Tibial artery (tissue), 4 donors: Measurements from ENCODE around the gene PCDH17.

ENCODE experiments used
- DNase-seq, 2 donors: peaks; one replicate each; pipeline ENCODE4 v3.0.0-alpha.2; 2019
- H3K27ac ChIP-seq, 2 donors: fragments of 200-600 bp; sonication (generic) in 1 of 2; 1 replicate in 1 of 2; 2 replicates in 1 of 2; pipeline ENCODE4 v1.5.1; 2018 to 2019; ENCODE audit warnings: mild to moderate bottlenecking in 1 of 2
- H3K27me3 ChIP-seq, 2 donors: fragments of 200-600 bp; sonication (generic) in 1 of 2; one replicate each; pipeline versions ENCODE4 v1.5.1 to v1.6.0; 2016 to 2019
- H3K36me3 ChIP-seq, 3 donors: fragments of 200-600 bp; sonication (generic) in 2 of 3; one replicate each; pipeline ENCODE4 v1.5.1; 2016 to 2019; ENCODE audit warnings: mild to moderate bottlenecking in 2 of 3
- H3K4me1 ChIP-seq, 4 donors: fragments of 200-600 bp; sonication (generic) in 2 of 4; 1 replicate in 3 of 4; 2 replicates in 1 of 4; pipeline ENCODE4 v1.5.1; 2016 to 2019
- H3K4me3 ChIP-seq, 2 donors: fragments of 200-600 bp; sonication (generic) in 1 of 2; 1 replicate in 1 of 2; 2 replicates in 1 of 2; pipeline ENCODE4 v1.5.1; 2018 to 2019; ENCODE audit warnings: mild to moderate bottlenecking in 2 of 2
- H3K9me3 ChIP-seq, 3 donors: fragments of 200-600 bp; sonication (generic) in 1 of 3; one replicate each; pipeline ENCODE4 v1.5.1; 2016 to 2019
- intact Hi-C: fragments of 100-400 bp; cut with DNase I; formaldehyde crosslinking; loops from one replicate; pipeline ENCODE4 v1.15.0; 2023; ENCODE audit warnings: low total_unique reads
- TF ChIP-seq, protein P1 (sequence below), 2 experiments: fragments of 200-600 bp in 1 of 2; fragments of 450-650 bp in 1 of 2; IDR thresholded peaks; one replicate each; pipeline ENCODE4 v1.5.1; 2017 to 2019; ENCODE audit warnings: antibody characterized with exemption in 2 of 2, mild to moderate bottlenecking in 1 of 2, moderate library complexity in 1 of 2

PCDH17 gene

DNA sequence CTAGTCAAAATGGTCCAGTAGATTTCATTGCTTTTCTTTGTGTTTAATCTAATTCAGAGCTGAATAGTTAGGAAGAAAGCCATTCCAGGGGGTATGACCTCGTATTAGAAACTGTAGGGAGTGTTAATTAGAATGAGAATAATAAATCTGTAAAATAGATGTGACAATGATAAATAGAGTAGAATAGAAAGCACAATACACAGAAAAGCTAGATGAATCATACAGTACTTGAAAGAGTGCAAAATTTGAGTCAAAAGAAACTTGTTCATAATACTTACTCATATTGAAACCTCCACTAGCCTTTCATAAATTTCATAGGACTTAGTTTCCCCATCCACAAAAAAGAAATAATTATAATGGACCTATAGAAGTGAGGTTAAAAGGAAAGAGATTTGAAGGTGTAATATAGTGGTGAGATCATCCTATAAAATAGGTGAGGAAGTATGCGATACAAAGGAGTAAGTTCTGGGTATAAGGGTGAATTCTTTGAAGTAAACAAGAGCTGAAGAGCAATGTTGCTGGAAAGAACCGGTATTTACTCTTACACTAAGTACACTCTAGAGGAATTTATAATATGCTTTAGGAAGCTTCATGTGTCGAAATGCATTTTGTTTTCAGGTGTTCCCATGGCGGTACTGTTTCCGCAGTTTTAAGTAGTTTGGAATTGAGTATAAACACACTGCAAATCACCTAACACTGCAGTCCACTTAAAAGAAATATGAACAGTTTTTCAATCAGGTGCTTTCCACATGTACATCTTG is 21.9 kb downstream of the PCDH17 start:
- intact Hi-C loops, result no loop called here
- Histone ChIP-seq H3K27ac (no peak overlapping the region), H3K27me3 (no peaks in the 10 kb centered on the region), H3K9me3 (no peaks in the 10 kb centered on the region), H3K4me3 (no peak overlapping the region), H3K4me1 (no peaks in the 10 kb centered on the region), H3K36me3 (no peaks in the 10 kb centered on the region)
- no peak for DNase-seq
- TF ChIP-seq, protein P1, sequence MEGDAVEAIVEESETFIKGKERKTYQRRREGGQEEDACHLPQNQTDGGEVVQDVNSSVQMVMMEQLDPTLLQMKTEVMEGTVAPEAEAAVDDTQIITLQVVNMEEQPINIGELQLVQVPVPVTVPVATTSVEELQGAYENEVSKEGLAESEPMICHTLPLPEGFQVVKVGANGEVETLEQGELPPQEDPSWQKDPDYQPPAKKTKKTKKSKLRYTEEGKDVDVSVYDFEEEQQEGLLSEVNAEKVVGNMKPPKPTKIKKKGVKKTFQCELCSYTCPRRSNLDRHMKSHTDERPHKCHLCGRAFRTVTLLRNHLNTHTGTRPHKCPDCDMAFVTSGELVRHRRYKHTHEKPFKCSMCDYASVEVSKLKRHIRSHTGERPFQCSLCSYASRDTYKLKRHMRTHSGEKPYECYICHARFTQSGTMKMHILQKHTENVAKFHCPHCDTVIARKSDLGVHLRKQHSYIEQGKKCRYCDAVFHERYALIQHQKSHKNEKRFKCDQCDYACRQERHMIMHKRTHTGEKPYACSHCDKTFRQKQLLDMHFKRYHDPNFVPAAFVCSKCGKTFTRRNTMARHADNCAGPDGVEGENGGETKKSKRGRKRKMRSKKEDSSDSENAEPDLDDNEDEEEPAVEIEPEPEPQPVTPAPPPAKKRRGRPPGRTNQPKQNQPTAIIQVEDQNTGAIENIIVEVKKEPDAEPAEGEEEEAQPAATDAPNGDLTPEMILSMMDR (IDR thresholded peaks at IDR 0.05), result no peak

DNA sequence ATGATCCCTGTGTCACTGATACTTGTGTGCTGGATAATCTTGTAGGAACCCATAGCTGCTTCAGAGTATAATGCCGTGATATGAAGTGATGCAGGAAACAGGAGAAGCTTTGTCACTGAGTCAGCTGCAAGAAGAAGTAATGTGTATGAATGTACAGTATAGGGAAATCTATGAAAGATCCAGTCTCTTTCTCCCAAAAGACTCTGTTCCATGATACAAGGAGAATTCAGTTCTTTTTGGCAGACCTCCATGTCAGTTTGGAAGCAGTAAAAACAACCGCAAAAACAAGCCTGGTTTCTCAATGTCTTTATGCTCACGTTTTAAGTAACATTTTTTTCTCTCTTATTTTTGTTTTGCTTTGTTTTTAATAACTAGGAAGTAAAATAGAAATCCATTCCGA is 33.9 kb downstream of the PCDH17 start:
- H3K9me3 ChIP-seq, result no peaks in the 10 kb centered on the region
- DNase-seq, result no peak
- intact Hi-C loops, result no loop called here
- no peaks in the 10 kb centered on the region for H3K4me1 ChIP-seq
- H3K4me3 ChIP-seq, result no peak overlapping the region
- no peak overlapping the region for H3K27ac ChIP-seq
- TF ChIP-seq, protein P1 (IDR thresholded peaks at IDR 0.05), result no peak
- H3K36me3 ChIP-seq, result no peaks in the 10 kb centered on the region
- H3K27me3 ChIP-seq, result no peaks in the 10 kb centered on the region

DNA sequence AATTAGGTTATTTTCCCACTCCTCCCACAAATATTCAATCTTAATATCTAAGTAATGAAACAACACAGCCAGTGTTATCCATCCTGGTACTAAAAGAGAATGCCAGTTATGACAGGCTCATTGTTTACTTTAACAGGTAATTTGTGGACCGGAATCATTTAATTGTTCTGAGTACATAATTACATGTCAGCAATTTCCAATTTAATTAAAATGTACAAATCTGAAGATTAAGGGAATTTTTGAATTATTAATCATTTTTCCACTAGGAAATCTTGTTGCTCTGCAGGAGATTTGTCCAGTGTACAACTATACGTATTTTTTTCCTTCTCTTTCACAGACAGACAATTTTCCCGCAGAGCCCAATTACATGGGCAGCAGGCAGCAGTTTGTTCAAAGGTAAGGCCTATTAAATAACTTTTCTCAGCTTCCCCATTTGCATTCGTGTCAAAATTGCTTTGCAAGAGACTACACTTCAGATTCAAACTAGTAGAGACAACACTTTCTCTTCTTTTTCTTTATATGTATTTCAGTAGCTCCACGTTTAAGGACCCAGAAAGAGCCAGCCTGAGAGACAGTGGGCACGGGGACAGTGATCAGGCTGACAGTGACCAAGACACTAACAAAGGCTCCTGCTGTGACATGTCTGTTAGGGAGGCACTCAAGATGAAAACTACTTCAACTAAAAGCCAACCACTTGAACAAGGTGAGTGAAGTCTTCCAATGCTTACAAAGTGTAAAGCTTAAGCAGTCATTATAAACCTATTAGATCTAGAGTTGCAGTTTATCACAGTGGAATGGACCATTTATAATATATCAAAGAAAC is 34.8 kb downstream of the PCDH17 start:
- intact Hi-C loops, result no loop called here
- H3K27ac ChIP-seq, result no peak overlapping the region

DNA sequence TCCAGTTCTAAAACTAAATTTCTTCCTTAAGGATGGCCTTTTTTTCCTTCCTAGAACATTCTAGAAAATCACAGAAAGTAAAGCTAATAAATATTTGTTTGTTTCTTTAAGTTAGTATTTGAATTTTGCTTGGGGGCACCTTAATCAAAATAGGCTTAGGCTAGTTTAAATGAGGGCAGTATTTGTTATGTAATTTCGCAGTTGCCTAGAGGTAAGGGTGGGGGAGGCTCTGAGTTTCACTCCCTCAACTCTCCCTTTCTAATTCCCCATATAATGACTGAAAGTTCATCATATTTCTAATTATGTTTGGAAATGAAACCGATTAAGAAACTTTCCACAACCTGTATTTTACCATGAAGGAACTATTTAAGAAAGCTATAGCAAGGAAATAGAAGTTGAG is 40.6 kb downstream of the PCDH17 start:
- no peaks in the 10 kb centered on the region for H3K9me3 ChIP-seq
- intact Hi-C loops, result no loop called here
- no peak for DNase-seq
- TF ChIP-seq, protein P1 (IDR thresholded peaks at IDR 0.05), result no peak
- no peak overlapping the region for H3K4me3 ChIP-seq
- no peaks in the 10 kb centered on the region for H3K4me1 ChIP-seq
- H3K36me3 ChIP-seq, result no peaks in the 10 kb centered on the region
- H3K27ac ChIP-seq, result no peak overlapping the region
- no peaks in the 10 kb centered on the region for H3K27me3 ChIP-seq

More for the DNA sequence above, 34.8 kb downstream of the PCDH17 start:
- no peak for DNase-seq
- H3K4me1 ChIP-seq, result no peaks in the 10 kb centered on the region
- no peaks in the 10 kb centered on the region for H3K9me3 ChIP-seq
- H3K4me3 ChIP-seq, result no peak overlapping the region
- H3K36me3 ChIP-seq, result no peaks in the 10 kb centered on the region
- no peaks in the 10 kb centered on the region for H3K27me3 ChIP-seq
- TF ChIP-seq, protein P1 (IDR thresholded peaks at IDR 0.05), result no peak

DNA sequence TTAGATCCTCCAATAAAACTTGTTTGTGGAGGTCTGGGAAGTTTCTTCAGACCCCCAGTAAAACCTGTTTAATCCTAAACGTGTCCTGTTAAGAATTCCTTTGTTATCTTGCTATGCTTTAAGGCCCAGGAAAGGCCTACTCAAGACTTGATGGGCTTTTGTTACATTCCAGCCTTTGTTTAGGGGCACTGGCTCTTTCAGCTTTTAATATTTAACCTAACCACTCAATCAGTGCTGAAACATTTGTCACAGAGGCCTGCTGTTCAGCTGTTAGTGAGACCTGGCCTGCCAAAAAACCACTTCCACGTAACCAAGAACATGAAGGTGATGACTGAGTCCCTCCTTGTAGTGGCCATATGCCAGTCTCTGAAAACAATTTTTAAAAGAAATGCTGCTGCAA is 41.7 kb downstream of the PCDH17 start:
- TF ChIP-seq, protein P1 (IDR thresholded peaks at IDR 0.05), result no peak

More for the DNA sequence above, 41.7 kb downstream of the PCDH17 start:
- H3K27me3 ChIP-seq, result no peaks in the 10 kb centered on the region
- H3K36me3 ChIP-seq, result no peaks in the 10 kb centered on the region
- no peak for DNase-seq
- intact Hi-C loops, result no loop called here
- H3K4me1 ChIP-seq, result no peaks in the 10 kb centered on the region
- no peaks in the 10 kb centered on the region for H3K9me3 ChIP-seq
- no peak overlapping the region for H3K4me3 ChIP-seq
- no peak overlapping the region for H3K27ac ChIP-seq
